Muscle of arm (tissue), 14 donors: Measurements from ENCODE around the gene EML3. TPM values are rescaled to one million over a fixed set of nuclear protein-coding genes. Genes with fewer than 3 reads are reported as not detected.
"Not testable (repeated sequence)": the region's sequence is repeated elsewhere in the genome, so short reads cannot be mapped to it uniquely, and the experiment has no call there.

ENCODE experiments used
- DNase-seq: peaks from one replicate; pipeline ENCODE4 v3.0.0-alpha.2; 2013
- long read RNA-seq, 11 donors: transcript quantifications; one replicate each; lab custom pipeline, GENCODE V29; 2026
- polyA plus RNA-seq, 12 donors: library from polyadenylated mRNA; unstranded; fragments of 120-200 nt; gene quantifications; one replicate each; pipeline ENCODE4 v1.2.1, GENCODE V29; 2013; ENCODE audit not compliant: insufficient read length in 12 of 12

The EML3 gene
- 10 to 100 TPM in 11 of 12 donors, not detected in 1; 12.1 to 35.5 (median 16.2) TPM for polyA plus RNA-seq
- long read RNA-seq, donor 1, partial matches to known transcripts: 0 of 1 reads
- long read RNA-seq, donor 1, other reads (novel, unspliced or antisense): 0 of 1 reads
- long read RNA-seq, donor 2: 0 reads
- long read RNA-seq, donor 3, partial matches to known transcripts: 0 of 2 reads
- long read RNA-seq, donor 3, other reads (novel, unspliced or antisense): 0 of 2 reads
- long read RNA-seq, donor 4, partial matches to known transcripts: 0 of 1 reads
- long read RNA-seq, donor 4, other reads (novel, unspliced or antisense): 0 of 1 reads
- long read RNA-seq, donor 5: 0 reads
- long read RNA-seq, donor 6: 0 reads
- long read RNA-seq, donor 7, partial matches to known transcripts: 0 of 3 reads
- long read RNA-seq, donor 7, other reads (novel, unspliced or antisense): 0 of 3 reads
- long read RNA-seq, donor 8, partial matches to known transcripts: 0 of 3 reads
- long read RNA-seq, donor 8, other reads (novel, unspliced or antisense): 0 of 3 reads
- long read RNA-seq, donor 9, partial matches to known transcripts: 0 of 1 reads
- long read RNA-seq, donor 9, other reads (novel, unspliced or antisense): 0 of 1 reads
- long read RNA-seq, donor 10, partial matches to known transcripts: 0 of 2 reads
- long read RNA-seq, donor 10, other reads (novel, unspliced or antisense): 0 of 2 reads
- long read RNA-seq, donor 11: 0 reads

DNA sequence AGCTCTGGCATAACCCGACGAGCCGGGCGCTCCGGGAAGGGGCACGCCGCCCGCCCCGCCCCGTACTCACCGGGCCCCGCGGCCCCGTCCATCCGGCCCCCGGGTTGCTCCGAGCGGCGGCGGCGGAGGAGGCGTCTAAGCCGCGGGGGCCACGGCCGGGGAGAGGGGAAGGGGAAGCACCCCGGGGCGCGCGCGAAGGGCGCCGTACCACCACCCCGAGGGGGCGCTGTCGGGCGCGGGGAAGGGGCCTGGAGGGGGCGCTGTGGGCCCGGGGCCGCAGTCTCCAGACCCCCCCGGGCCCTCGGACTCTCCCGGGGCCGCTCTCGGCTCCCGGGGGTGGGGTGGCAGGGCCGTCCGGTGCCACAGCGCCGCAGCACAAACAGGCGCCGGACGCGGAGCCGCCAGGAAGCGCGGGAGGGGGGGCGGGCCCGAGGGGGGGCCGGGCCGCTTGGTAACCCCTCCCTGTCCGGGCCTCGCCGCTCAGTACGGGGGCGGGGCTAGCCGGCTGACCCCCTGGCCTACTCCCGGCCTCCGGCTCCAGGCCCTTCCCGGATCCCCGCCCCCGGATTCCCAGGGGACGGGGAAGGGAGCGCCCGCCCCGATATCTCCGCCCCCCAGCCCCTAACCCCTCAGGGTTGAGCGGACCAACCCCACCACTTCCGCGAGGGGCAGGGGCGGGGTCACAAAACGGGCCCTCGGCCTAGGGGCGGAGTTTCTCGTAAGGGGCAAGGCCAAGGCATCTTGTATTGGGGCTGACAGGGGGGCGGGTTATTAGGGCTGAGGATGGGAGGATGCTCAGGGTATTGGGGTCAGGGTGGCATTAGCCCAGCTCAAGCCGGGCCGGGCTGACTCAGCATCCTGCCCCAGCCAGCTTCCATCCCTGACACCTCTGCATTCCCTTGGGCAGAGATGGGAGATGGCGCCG lies at the start of gene EML3, which contains the start of gene ROM1:
EML3 (minus strand) TSS at position 410 of the 925 bp plus-strand sequence; CDS start at position 92, 318 bp downstream.
ROM1 (plus strand) TSS at position 892 of the 925 bp plus-strand sequence; CDS start at position 917, 25 bp downstream.
- peak; percentile 87 for DNase-seq

GRCh38 chr11:62656796-62657429 lies 44.3 kb upstream of the EML3 start:
- no peak for DNase-seq

DNA sequence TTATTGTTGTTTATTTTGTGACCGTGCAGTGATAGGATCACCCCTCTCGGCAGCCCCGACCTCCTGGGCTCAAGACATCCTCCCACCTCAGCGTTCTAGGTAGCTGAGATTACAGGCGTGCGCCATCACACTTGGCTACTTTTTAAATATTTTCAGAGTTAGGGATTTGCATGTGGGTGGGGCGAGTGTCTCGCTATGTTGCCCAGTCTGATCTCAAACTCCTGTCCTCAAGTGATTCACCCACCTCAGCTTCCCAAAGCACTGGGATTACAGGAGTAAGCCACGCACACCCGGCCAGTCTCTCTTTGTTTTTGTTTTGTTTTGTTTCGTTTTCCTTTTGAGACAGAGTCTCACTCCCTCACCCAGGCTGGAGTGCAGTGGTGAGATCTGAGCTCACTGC lies 41.7 kb upstream of the EML3 start:
- DNase-seq: no peak

- DNase-seq: no peak
Measured at GRCh38 chr11:62652161-62653006, 39.8 kb upstream of the EML3 start.

- not testable (repeated sequence) for DNase-seq
Measured at GRCh38 chr11:62650283-62650682, 37.7 kb upstream of the EML3 start.

GRCh38 chr11:62649486-62649885 lies 36.9 kb upstream of the EML3 start:
- DNase-seq: no peak

GRCh38 chr11:62648967-62649364 lies 36.4 kb upstream of the EML3 start:
- no peak for DNase-seq

- no peak for DNase-seq
Measured at GRCh38 chr11:62648185-62648966, 35.8 kb upstream of the EML3 start.

- no peak for DNase-seq
Measured at GRCh38 chr11:62647609-62648005, 35.0 kb upstream of the EML3 start.

DNA sequence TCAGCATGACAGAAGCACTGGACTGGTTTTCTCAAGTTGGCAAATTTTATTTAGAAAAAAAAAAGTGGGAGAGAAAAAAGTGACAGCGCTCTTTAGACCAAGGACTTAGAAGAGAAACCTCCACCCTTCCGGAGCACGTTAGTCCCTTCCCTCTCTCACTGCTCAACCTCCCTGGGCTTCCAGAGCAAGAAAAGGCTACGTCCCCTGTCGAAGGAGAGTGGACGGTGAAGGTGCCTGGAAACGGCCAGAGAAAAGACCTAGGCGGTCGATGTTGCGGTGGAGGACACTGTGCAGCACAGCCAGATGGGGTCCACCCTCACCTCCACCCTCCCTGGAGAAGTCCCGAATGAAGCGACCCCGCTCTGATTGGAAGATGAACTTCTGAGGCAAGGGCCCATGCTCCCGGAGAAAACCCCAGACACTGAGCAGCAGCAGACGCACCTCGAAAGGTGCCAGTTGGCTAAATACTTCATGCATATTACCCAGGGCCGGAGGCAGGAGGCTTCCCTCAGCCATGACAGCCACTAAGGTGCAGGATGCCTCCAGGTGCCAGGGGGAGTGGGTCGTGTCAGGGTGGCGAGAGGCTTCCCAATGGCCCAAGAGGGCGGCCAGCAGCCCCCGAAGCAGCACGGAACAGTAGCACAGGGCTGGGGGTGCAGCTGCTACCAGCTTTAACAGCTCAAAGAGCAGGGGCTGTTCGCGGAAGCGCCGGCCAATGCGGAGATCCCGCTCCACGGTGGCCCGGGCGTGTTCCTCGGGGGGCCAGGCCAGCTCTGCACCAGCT lies 34.4 kb upstream of the EML3 start:
- DNase-seq: no peak

- DNase-seq: peak; percentile 99
Measured at GRCh38 chr11:62645946-62646824, 33.6 kb upstream of the EML3 start, which contains the start of gene GANAB. GANAB (minus strand) TSS chr11:62646613; CDS start chr11:62646599, 14 bp downstream.

GRCh38 chr11:62645671-62645945 lies 33.0 kb upstream of the EML3 start:
- DNase-seq: no peak

DNA sequence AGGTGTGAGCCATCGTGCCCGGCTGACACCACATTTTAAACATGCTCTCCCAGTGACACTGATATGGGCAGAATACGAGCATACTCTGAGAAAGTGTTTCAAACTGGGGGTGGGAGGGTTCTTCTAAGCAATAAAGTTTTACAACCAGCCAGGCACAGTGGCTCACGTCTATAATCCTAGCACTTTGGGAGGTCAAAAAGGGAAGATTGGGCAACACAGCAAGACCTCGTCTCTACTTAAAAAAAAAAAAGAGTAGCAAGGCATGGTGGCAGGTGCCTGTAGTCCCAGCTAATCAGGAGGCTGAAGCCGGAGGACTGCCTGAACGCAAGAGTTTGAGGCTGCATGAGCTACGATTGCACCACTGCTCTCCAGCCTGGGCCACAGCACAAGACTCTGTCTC lies 31.6 kb upstream of the EML3 start:
- DNase-seq: no peak

GRCh38 chr11:62632492-62632891 lies 19.9 kb upstream of the EML3 start:
- no peak for DNase-seq

DNA sequence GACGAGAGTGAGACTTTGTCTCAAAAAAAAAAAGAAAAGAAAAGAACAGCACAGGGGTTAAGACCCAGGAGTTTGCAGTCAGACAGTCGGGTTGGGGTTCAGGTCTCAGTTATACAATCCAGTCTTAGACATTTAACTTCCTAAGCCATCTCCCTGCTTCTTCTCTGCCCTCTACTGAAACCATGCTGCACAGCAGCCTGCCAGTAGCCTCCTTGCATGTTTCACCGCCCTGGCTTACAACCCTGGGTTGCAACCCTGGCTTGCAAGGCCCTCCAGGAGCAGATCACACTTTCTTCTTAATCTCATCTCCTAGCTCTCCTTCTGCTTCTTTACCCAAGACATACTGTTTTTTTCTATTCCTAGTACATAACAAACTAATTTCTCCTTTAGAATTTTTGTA lies 15.1 kb upstream of the EML3 start:
- DNase-seq: no peak

DNA sequence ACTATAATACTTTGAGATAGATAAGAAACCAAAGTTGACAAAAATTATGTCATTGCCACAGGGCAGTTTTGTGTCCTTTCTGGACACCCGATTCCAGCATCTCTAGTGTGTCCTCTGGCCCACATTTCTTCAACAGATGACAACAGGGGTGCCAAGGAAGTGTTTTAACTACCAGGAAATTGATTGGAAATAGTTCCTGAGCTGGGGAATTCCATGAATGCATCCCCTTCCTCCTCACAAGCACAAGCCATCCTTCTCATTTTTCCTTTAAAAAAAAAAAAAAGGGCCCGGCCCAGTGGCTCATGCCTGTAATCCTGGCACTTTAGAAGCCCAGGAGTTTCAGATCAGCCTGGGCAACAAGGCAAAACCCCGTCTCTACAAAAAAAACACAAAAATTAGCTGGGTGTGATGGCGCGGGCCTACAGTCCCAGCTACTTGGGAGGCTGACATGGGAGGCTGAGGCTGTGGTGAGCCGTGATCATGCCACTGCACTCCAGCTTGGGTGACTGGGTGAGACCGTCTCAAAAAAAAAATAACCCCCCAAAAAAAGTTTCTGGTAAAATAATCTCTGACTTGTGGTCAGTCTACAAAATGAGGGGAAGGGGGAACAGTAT lies 10.0 kb upstream of the EML3 start:
- no peak for DNase-seq
